ENCODE data around the gene UBASH3A. TPM values are rescaled to one million over a fixed set of nuclear protein-coding genes. Genes with fewer than 3 reads are reported as not detected.

Gene UBASH3A
- total RNA-seq, 1 donor from 2014 or later: not detected

DNA sequence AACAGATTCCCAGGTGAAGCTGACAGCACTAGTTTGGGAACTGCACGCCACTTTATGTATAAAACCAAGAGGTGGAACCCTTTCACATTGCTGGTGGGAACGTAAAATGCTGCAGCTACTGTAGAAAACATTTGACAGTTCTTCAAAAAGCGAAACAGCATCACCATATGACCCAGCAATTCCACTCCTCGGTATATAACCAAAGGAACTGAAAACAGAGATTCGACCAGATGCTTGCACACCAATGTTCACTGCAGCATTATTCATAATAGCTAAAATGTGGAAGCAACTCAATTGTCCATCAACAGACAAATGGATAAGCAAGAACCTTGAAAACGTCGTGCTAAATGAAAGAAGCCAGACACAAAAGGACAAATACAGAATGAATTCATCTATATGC is 74.8 kb downstream of the UBASH3A start:
- DNase-seq (ENCODE audit: low spot score in 2 of 2, unreplicated experiment in 2 of 2): no peak
- Mint-ChIP-seq H3K9me3 (no peaks in the 10 kb centered on the region), H3K36me3 (no peaks in the 10 kb centered on the region), H3K27ac (no peak overlapping the region), H3K27me3 (ENCODE audit: low read depth) (peaks cover 4% of the 10 kb centered on the region), H3K4me1 (peaks cover 8% of the 10 kb centered on the region), H3K4me3 (no peak overlapping the region)
- TF ChIP-seq, protein P1, sequence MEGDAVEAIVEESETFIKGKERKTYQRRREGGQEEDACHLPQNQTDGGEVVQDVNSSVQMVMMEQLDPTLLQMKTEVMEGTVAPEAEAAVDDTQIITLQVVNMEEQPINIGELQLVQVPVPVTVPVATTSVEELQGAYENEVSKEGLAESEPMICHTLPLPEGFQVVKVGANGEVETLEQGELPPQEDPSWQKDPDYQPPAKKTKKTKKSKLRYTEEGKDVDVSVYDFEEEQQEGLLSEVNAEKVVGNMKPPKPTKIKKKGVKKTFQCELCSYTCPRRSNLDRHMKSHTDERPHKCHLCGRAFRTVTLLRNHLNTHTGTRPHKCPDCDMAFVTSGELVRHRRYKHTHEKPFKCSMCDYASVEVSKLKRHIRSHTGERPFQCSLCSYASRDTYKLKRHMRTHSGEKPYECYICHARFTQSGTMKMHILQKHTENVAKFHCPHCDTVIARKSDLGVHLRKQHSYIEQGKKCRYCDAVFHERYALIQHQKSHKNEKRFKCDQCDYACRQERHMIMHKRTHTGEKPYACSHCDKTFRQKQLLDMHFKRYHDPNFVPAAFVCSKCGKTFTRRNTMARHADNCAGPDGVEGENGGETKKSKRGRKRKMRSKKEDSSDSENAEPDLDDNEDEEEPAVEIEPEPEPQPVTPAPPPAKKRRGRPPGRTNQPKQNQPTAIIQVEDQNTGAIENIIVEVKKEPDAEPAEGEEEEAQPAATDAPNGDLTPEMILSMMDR (IDR thresholded peaks at IDR 0.05; ENCODE audit: unreplicated experiment): no peak

DNA sequence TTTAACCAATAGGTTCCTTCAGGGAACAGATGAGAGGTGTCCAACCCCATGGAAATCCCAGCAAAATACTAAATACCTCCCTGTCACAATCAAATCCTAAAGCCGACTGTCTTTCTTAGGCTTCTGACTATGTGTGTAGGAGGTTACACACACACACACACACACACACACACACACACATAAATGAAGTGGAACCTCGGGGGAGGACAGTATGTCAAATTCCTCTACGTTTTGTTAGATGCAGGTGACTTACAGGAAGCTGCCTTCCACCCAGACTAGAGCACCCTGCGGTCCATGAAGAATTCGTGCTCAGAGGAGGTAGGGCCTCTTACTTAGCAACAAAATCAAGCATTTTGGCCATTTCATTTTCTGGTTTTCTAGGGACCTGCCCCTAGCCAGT is 75.9 kb downstream of the UBASH3A start:
- H3K36me3 Mint-ChIP-seq: no peaks in the 10 kb centered on the region
- no peak overlapping the region for H3K27ac Mint-ChIP-seq
- no peak for DNase-seq (ENCODE audit: low spot score in 2 of 2, unreplicated experiment in 2 of 2)
- TF ChIP-seq, protein P1 (IDR thresholded peaks at IDR 0.05; ENCODE audit: unreplicated experiment): no peak
- H3K9me3 Mint-ChIP-seq: no peaks in the 10 kb centered on the region
- H3K4me1 Mint-ChIP-seq: peaks cover 3% of the 10 kb centered on the region
- no peak overlapping the region for H3K4me3 Mint-ChIP-seq
- H3K27me3 Mint-ChIP-seq (ENCODE audit: low read depth): peaks cover 4% of the 10 kb centered on the region

DNA sequence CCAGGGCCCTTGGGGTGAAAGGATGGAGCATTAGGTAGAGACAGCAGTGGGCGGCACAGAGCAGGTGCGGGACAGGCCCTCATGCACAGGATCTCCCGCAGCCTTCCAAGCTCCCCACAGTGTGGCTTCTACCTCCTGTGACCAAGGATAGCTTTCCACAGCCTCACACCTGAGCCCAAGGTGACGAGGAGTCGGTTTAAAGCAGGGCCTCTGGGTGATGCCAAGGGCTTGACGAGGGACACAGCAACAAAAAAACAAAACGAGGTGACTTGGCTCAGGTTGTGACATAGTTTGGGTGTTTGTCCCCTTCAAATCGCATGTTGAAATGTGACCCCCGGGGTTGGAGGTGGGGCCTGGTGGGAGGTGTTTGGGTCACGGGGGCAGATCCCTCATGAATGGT is 77.0 kb downstream of the UBASH3A start:
- no peaks in the 10 kb centered on the region for H3K9me3 Mint-ChIP-seq
- H3K36me3 Mint-ChIP-seq: no peaks in the 10 kb centered on the region
- H3K4me1 Mint-ChIP-seq: peaks cover 3% of the 10 kb centered on the region

DNA sequence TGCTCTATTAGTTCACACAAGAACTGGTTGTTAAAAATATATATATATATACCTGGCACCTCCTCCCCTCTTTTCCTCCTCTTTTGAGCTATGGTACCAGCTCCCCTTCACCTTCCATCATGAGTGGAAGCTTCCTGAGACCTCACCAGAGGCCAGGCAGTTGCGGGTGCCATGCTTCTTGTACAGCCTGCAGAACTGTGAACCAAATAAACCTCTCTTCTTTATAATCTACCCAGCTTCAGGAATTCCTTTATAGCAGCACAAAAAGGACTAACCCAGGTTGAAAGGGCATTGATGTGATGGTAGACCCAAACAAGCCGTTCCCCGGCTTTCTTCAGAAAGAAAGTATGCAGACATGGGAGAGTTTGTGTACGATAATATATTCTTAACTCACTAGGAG is 77.5 kb downstream of the UBASH3A start:
- H3K27ac Mint-ChIP-seq: no peak overlapping the region
- no peaks in the 10 kb centered on the region for H3K9me3 Mint-ChIP-seq
- H3K4me1 Mint-ChIP-seq: peaks cover 3% of the 10 kb centered on the region
- H3K27me3 Mint-ChIP-seq (ENCODE audit: low read depth): peaks cover 14% of the 10 kb centered on the region
- DNase-seq (ENCODE audit: low spot score in 2 of 2, unreplicated experiment in 2 of 2): no peak
- TF ChIP-seq, protein P1 (IDR thresholded peaks at IDR 0.05; ENCODE audit: unreplicated experiment): no peak
- H3K4me3 Mint-ChIP-seq: no peak overlapping the region
- no peaks in the 10 kb centered on the region for H3K36me3 Mint-ChIP-seq

More for the DNA sequence above, 77.0 kb downstream of the UBASH3A start:
- no peak for DNase-seq (ENCODE audit: low spot score in 2 of 2, unreplicated experiment in 2 of 2)
- H3K4me3 Mint-ChIP-seq: no peak overlapping the region
- TF ChIP-seq, protein P1 (IDR thresholded peaks at IDR 0.05; ENCODE audit: unreplicated experiment): no peak
- no peak overlapping the region for H3K27ac Mint-ChIP-seq
- peaks cover 10% of the 10 kb centered on the region for H3K27me3 Mint-ChIP-seq (ENCODE audit: low read depth)

DNA sequence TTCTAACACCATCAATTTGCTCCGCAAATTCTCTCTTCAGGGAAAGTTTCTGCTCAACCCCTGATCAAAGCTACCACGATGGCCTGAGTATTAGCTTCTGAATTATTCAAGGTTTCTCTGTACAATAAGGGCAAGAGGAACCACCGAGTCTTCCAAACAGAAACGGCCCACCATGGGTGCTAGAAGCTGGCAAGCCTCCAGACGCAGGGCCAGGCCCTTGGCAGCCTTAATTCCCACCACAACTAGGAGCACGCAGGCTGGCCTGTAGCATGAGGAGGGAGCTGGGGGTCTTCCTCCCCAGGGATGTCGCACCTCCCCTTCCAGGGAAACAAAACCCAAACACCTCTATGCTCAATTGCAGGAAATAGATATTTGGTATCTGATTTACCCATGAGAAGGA is 81.3 kb downstream of the UBASH3A start:
- Mint-ChIP-seq H3K4me1 (no peaks in the 10 kb centered on the region), H3K9me3 (no peaks in the 10 kb centered on the region), H3K27ac (no peak overlapping the region), H3K36me3 (no peaks in the 10 kb centered on the region), H3K4me3 (no peak overlapping the region), H3K27me3 (ENCODE audit: low read depth) (peaks cover 41% of the 10 kb centered on the region)
- TF ChIP-seq, protein P1 (IDR thresholded peaks at IDR 0.05; ENCODE audit: unreplicated experiment): no peak
- no peak for DNase-seq (ENCODE audit: low spot score in 2 of 2, unreplicated experiment in 2 of 2)

DNA sequence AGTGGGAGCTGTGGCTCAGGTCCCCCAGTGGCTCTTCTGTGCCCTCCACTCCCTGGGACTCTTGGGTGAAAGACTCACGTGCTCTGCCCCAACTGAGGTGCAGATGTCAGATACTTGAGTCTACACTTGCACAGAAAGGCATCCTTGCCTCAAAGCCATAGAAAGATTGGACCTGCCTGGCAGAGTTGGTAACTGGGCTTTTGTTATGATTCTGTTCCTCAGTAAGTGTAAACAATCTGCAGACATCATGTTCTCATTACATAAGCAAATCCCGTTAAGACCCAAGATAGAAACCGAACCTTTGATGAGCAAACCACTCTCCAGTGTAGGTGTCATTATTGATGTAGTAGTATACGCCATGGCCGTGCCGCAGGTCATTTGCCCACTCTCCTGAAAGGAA is 82.4 kb downstream of the UBASH3A start:
- no peak for DNase-seq (ENCODE audit: low spot score in 2 of 2, unreplicated experiment in 2 of 2)
- no peak overlapping the region for H3K27ac Mint-ChIP-seq

More for the DNA sequence above, 82.4 kb downstream of the UBASH3A start:
- Mint-ChIP-seq H3K9me3 (no peaks in the 10 kb centered on the region), H3K36me3 (no peaks in the 10 kb centered on the region), H3K4me3 (no peak overlapping the region), H3K4me1 (no peaks in the 10 kb centered on the region), H3K27me3 (ENCODE audit: low read depth) (peaks cover 45% of the 10 kb centered on the region)
- TF ChIP-seq, protein P1 (IDR thresholded peaks at IDR 0.05; ENCODE audit: unreplicated experiment): no peak
